Ascending aorta (tissue), 2 donors: ENCODE results near the gene CRCP. TPM values are rescaled to one million over a fixed set of nuclear protein-coding genes. Genes with fewer than 3 reads are reported as not detected.
A peak's percentile ranks its signal among the peaks of the same experiment; 100 is the strongest.

ENCODE experiments used
- DNase-seq, 2 donors: peaks; one replicate each; pipeline ENCODE4 v3.0.0-alpha.2; 2019; ENCODE audit warnings: low spot score in 2 of 2
- H3K27ac ChIP-seq, 2 donors: fragments of 200-600 bp; sonication (generic); one replicate each; pipeline ENCODE4 v1.5.1; 2016 to 2017; ENCODE audit warnings: mild to moderate bottlenecking in 1 of 2
- H3K27me3 ChIP-seq: fragments of 200-600 bp; sonication (generic); one replicate; pipeline ENCODE4 v1.5.1; 2017
- H3K36me3 ChIP-seq, 2 donors: fragments of 200-600 bp; sonication (generic); one replicate each; pipeline ENCODE4 v1.5.1; 2016
- H3K4me1 ChIP-seq, 2 donors: fragments of 200-600 bp; sonication (generic); one replicate each; pipeline ENCODE4 v1.5.1; 2016 to 2017; ENCODE audit warnings: mild to moderate bottlenecking in 1 of 2
- H3K4me3 ChIP-seq, 2 donors: fragments of 200-600 bp; sonication (generic); one replicate each; pipeline ENCODE4 v1.5.1; 2016 to 2017; ENCODE audit warnings: mild to moderate bottlenecking in 1 of 2
- H3K9me3 ChIP-seq, 2 donors: fragments of 200-600 bp; sonication (generic); one replicate each; pipeline ENCODE4 v1.5.1; 2016
- CTCF ChIP-seq, 3 experiments: fragments of 200-600 bp in 2 of 3; fragments of 450-650 bp in 1 of 3; sonication (generic) in 2 of 3; IDR thresholded peaks; one replicate each; pipeline ENCODE4 v1.5.1; 2016 to 2019; ENCODE audit warnings: antibody characterized with exemption in 3 of 3, mild to moderate bottlenecking in 1 of 3, moderate library complexity in 1 of 3
- intact Hi-C: fragments of 100-400 bp; cut with DNase I; formaldehyde crosslinking; loops from one replicate; pipeline ENCODE4 v1.15.1; 2023
- total RNA-seq: library from RNA; depleted of rRNA; stranded (reverse); fragments of >200 nt; gene quantifications from one replicate; pipeline ENCODE4 v1.1.0, GENCODE V29; 2016

Gene CRCP
- total RNA-seq, 1 donor from 2014 or later = 129 TPM

GRCh38 chr7:66176914-66177313 lies 62.3 kb downstream of the CRCP start:
- DNase-seq = no peak
- intact Hi-C loops = no loop called here
- H3K27ac ChIP-seq = no peak overlapping the region

GRCh38 chr7:66178258-66178657 lies 63.6 kb downstream of the CRCP start:
- Histone ChIP-seq H3K4me1 (no peaks in the 10 kb centered on the region), H3K27ac (no peak overlapping the region), H3K4me3 (no peak overlapping the region), H3K9me3 (no peaks in the 10 kb centered on the region), H3K36me3 (no peaks in the 10 kb centered on the region), H3K27me3 (no peaks in the 10 kb centered on the region)
- DNase-seq = no peak
- intact Hi-C loops = no loop called here
- no peak for TF ChIP-seq CTCF (IDR thresholded peaks at IDR 0.05)

More at GRCh38 chr7:66176914-66177313, 62.3 kb downstream of the CRCP start:
- no peak for TF ChIP-seq CTCF (IDR thresholded peaks at IDR 0.05)
- no peaks in the 10 kb centered on the region for H3K36me3 ChIP-seq
- no peaks in the 10 kb centered on the region for H3K27me3 ChIP-seq
- H3K4me1 ChIP-seq = no peaks in the 10 kb centered on the region
- no peaks in the 10 kb centered on the region for H3K9me3 ChIP-seq
- H3K4me3 ChIP-seq = no peak overlapping the region

- H3K4me1 ChIP-seq = no peaks in the 10 kb centered on the region
- DNase-seq = no peak
- no peak overlapping the region for H3K27ac ChIP-seq
- H3K9me3 ChIP-seq = no peaks in the 10 kb centered on the region
- no peak for TF ChIP-seq CTCF (IDR thresholded peaks at IDR 0.05)
- no peak overlapping the region for H3K4me3 ChIP-seq
- intact Hi-C loops = no loop called here
- no peaks in the 10 kb centered on the region for H3K36me3 ChIP-seq
- H3K27me3 ChIP-seq = no peaks in the 10 kb centered on the region
Observed at GRCh38 chr7:66181329-66181728, 66.7 kb downstream of the CRCP start.

- Histone ChIP-seq H3K9me3 (no peaks in the 10 kb centered on the region), H3K27me3 (no peaks in the 10 kb centered on the region), H3K27ac (no peak overlapping the region), H3K36me3 (no peaks in the 10 kb centered on the region), H3K4me1 (no peaks in the 10 kb centered on the region), H3K4me3 (no peak overlapping the region)
- DNase-seq = no peak
- intact Hi-C loops = no loop called here
- TF ChIP-seq CTCF (IDR thresholded peaks at IDR 0.05) = no peak
Observed at GRCh38 chr7:66181845-66182244, 67.2 kb downstream of the CRCP start.

- H3K27me3 ChIP-seq = no peaks in the 10 kb centered on the region
- H3K9me3 ChIP-seq = no peaks in the 10 kb centered on the region
- intact Hi-C loops = no loop called here
- no peaks in the 10 kb centered on the region for H3K4me1 ChIP-seq
- DNase-seq = no peak
- H3K36me3 ChIP-seq = no peaks in the 10 kb centered on the region
- no peak overlapping the region for H3K4me3 ChIP-seq
- no peak overlapping the region for H3K27ac ChIP-seq
- no peak for TF ChIP-seq CTCF (IDR thresholded peaks at IDR 0.05)
Observed at GRCh38 chr7:66182920-66183319, 68.3 kb downstream of the CRCP start.

GRCh38 chr7:66183700-66184099 lies 69.1 kb downstream of the CRCP start:
- H3K27ac ChIP-seq = peak overlapping the region in 1 of 2 donors; percentile 21
- TF ChIP-seq CTCF (IDR thresholded peaks at IDR 0.05) = no peak

More at GRCh38 chr7:66183700-66184099, 69.1 kb downstream of the CRCP start:
- no peaks in the 10 kb centered on the region for H3K27me3 ChIP-seq
- H3K4me1 ChIP-seq = no peaks in the 10 kb centered on the region
- DNase-seq = no peak
- intact Hi-C loops = no loop called here
- no peak overlapping the region for H3K4me3 ChIP-seq
- H3K9me3 ChIP-seq = no peaks in the 10 kb centered on the region
- no peaks in the 10 kb centered on the region for H3K36me3 ChIP-seq
